Islet of Langerhans (tissue), 1 donor: ENCODE results near the gene CACNB1.
"Not testable (repeated sequence)": the region's sequence is repeated elsewhere in the genome, so short reads cannot be mapped to it uniquely, and the experiment has no call there.

ENCODE experiments used
- FAIRE-seq: peaks from one replicate; lab custom pipeline; 2011; peaks lifted over from hg19 to GRCh38; lab: Jason Lieb, UNC

Gene CACNB1

GRCh38 chr17:39174920-39175694 is 22.4 kb downstream of the CACNB1 start:
- no peak for FAIRE-seq

- FAIRE-seq = no peak
Measured at GRCh38 chr17:39173526-39174274, 23.8 kb downstream of the CACNB1 start.

GRCh38 chr17:39173080-39173479 is 24.4 kb downstream of the CACNB1 start:
- no peak for FAIRE-seq

GRCh38 chr17:39171933-39172332 is 25.5 kb downstream of the CACNB1 start:
- no peak for FAIRE-seq

- no peak for FAIRE-seq
Measured at GRCh38 chr17:39170558-39170957, 26.9 kb downstream of the CACNB1 start.

- FAIRE-seq = no peak
Measured at GRCh38 chr17:39170109-39170508, 27.4 kb downstream of the CACNB1 start.

GRCh38 chr17:39169518-39169917 is 28.0 kb downstream of the CACNB1 start:
- FAIRE-seq = no peak

GRCh38 chr17:39169101-39169500 is 28.4 kb downstream of the CACNB1 start:
- FAIRE-seq = no peak

GRCh38 chr17:39168503-39168902 is 29.0 kb downstream of the CACNB1 start:
- not testable (repeated sequence) for FAIRE-seq

- FAIRE-seq = no peak
Measured at GRCh38 chr17:39167476-39167875, 30.0 kb downstream of the CACNB1 start.

GRCh38 chr17:39166437-39167335 is 30.8 kb downstream of the CACNB1 start:
- no peak for FAIRE-seq

GRCh38 chr17:39165841-39166349 is 31.6 kb downstream of the CACNB1 start, which contains the start of gene ARL5C:
Gene ARL5C, minus strand, starts transcription at chr17:39166161. Its CDS starts 401 bp downstream, at chr17:39165760.
- FAIRE-seq = no peak

- FAIRE-seq = no peak
Measured at GRCh38 chr17:39165178-39165840, 32.2 kb downstream of the CACNB1 start.

- no peak for FAIRE-seq
Measured at GRCh38 chr17:39164675-39165143, 32.8 kb downstream of the CACNB1 start.

GRCh38 chr17:39161962-39162361 is 35.5 kb downstream of the CACNB1 start:
- FAIRE-seq = no peak

GRCh38 chr17:39158623-39159022 is 38.8 kb downstream of the CACNB1 start:
- FAIRE-seq = no peak

- no peak for FAIRE-seq
Measured at GRCh38 chr17:39156491-39156890, 41.0 kb downstream of the CACNB1 start.

GRCh38 chr17:39155654-39156053 is 41.8 kb downstream of the CACNB1 start:
- no peak for FAIRE-seq

- no peak for FAIRE-seq
Measured at GRCh38 chr17:39153599-39154051, 43.8 kb downstream of the CACNB1 start.

- no peak for FAIRE-seq
Measured at GRCh38 chr17:39151943-39152818, 45.3 kb downstream of the CACNB1 start.
